SHP77 (cell line): ENCODE results near the gene PSRC1.

ENCODE experiments used
- DNase-seq, 2 experiments: peaks; one replicate each; lab custom pipeline; 2025; lab: John Stamatoyannopoulos, UW

Gene PSRC1

DNA sequence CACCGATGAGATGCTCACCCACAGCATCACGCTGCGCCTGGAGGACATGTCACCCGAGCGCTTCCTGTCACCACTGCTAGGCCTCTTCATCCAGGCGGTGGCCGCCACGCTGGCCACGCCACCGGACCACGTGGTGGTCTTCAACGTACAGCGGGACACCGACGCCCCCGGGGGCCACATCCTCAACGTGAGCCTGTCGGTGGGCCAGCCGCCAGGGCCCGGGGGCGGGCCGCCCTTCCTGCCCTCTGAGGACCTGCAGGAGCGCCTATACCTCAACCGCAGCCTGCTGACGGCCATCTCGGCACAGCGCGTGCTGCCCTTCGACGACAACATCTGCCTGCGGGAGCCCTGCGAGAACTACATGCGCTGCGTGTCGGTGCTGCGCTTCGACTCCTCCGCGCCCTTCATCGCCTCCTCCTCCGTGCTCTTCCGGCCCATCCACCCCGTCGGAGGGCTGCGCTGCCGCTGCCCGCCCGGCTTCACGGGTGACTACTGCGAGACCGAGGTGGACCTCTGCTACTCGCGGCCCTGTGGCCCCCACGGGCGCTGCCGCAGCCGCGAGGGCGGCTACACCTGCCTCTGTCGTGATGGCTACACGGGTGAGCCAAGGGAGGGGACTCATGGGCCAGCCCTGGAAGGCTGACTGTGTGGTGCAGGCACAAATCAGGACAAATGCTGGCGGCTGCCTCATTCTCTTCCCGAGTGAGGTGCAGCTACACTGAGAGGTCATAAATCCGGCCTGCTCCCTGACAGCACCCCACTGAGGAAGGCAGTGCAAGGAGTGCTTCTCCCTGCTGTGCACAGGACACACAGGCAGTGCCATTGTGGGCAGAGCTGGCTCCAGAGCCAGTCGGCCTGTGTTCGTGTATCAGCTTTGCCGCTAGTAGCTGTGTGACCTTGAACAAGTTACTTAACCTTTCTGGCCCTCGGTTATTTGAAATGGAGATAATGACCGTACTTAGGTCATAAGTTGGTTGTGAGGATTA lies 24.2 kb downstream of the PSRC1 start:
- no peak for DNase-seq

DNA sequence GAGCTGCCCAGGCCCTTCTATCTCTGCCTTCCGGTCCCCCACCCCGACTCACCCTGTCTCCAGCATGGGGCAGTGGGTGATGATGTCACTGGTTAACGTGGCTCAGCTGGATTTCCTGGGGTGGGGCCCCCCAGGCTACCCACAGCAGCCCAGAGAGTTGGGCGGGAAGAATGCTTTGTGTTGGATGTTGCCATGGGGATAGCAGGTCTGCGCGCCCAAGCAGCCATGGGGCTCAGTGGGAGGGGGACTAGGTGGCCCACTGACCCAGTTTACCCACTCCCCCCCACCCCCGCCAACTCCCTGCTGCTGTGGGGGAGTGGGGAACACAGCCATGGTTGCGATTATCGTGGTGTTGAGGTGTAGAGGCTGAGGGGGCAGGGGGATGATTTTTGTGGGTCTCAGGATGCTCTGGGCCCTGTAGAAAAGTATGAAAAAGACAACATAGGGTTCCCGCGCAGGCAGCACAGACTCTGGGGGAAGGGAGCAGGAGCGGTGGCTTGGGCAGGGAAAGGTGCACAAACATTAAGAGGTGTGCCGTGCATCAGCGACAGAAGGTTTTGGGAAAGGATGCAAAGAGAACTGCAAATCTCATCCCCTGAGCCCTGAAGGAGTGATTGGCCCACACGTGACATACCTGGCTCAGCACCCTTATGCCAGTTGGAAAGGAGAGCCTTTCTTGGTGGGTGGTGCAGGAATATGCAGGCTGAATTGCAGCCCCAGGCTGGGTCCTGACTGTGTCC lies 25.1 kb downstream of the PSRC1 start:
- DNase-seq: no peak

GRCh38 chr1:109256971-109257681 lies 25.8 kb downstream of the PSRC1 start:
- DNase-seq: no peak

DNA sequence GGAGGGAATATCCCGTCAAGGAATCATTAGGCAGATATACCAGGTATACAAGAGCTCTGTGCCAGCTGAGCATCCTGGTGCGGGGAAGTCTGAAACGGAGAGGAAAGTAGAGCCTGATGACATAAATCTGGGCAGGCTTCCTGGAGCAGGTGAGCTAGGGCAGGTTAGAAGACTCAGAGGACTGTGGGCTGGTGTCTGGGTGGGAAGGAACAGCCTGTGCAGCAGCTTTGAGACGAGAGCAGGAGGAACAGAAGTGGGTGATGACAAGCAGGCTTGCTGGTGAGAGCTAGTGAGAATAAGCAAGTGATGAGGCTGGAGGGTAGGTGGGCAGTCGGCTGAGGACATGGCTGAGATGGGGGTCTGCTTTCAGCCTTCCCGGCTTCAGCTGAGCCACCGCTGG lies 26.9 kb downstream of the PSRC1 start:
- DNase-seq: no peak

GRCh38 chr1:109255678-109256077 lies 27.3 kb downstream of the PSRC1 start:
- DNase-seq: no peak

- DNase-seq: peak in 1 of 2 experiments; percentile 12
Measured at GRCh38 chr1:109255097-109255651, 27.8 kb downstream of the PSRC1 start.

- DNase-seq: no peak
Measured at GRCh38 chr1:109254621-109255096, 28.3 kb downstream of the PSRC1 start.

DNA sequence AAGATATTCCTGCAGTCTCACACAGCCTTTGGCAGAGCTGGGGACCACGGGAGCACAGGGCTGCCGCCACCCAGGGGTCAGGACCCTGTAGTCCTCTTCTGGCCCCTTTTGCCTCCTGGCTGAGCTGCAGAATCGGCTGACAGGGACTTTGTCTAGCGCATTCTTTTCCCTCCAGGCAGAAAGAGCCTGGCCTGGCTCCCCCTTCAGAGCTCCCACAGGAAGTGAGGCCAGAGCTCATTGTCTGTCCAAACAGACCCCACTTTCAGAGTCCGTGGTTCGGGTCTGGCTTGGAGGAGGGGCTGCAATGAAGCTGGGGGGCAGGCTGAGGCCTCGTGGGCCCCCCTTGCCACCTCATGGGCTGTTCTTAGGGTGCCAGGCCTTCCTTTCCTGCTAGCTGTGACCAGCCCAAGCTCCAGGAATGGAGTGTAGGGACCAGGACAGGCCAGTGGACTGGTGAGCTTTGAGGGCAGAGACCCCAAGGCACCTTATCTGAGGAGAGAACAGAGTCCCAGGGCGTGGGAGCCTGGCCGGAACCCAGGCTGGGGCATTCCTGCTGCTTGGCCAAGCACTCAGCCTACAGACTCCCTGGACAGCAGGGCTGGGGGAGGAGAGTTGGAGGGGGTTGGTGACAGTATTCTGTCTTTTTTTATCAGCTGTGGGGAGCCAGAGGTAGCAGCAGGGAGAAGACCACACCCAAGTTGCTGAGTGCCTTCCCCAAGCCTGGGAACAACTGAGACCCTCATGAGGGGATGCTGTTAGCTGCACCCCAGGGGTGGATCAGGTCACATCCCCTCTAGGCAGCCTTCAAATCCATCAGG lies 28.9 kb downstream of the PSRC1 start:
- DNase-seq: no peak

DNA sequence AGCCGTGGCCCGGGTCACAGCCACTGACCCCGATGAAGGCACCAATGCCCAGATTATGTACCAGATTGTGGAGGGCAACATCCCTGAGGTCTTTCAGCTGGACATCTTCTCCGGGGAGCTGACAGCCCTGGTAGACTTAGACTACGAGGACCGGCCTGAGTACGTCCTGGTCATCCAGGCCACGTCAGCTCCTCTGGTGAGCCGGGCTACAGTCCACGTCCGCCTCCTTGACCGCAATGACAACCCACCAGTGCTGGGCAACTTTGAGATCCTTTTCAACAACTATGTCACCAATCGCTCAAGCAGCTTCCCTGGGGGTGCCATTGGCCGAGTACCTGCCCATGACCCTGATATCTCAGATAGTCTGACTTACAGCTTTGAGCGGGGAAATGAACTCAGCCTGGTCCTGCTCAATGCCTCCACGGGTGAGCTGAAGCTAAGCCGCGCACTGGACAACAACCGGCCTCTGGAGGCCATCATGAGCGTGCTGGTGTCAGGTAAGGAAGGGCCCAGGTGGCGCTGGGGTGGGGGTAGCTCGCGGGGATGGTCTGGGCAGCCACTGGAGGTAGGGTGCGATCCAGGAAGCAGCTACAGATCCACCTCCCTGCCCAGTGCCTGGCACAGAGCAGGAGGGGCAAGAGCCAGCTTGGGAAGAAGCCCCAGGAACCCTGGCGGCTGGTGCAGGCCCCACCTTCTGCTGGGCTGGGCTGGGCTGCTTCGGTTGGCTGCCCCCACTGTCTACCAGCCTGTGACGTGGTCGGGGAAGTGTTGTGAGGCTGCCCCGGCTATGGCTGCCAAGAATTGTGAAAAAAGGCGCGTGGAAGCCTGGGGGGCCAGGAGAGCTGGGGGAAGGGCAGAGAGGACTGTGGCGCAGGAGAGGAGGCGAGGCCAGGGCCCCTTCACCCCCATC lies 29.8 kb downstream of the PSRC1 start:
- no peak for DNase-seq

- DNase-seq: no peak
Measured at GRCh38 chr1:109252167-109252892, 30.6 kb downstream of the PSRC1 start.

DNA sequence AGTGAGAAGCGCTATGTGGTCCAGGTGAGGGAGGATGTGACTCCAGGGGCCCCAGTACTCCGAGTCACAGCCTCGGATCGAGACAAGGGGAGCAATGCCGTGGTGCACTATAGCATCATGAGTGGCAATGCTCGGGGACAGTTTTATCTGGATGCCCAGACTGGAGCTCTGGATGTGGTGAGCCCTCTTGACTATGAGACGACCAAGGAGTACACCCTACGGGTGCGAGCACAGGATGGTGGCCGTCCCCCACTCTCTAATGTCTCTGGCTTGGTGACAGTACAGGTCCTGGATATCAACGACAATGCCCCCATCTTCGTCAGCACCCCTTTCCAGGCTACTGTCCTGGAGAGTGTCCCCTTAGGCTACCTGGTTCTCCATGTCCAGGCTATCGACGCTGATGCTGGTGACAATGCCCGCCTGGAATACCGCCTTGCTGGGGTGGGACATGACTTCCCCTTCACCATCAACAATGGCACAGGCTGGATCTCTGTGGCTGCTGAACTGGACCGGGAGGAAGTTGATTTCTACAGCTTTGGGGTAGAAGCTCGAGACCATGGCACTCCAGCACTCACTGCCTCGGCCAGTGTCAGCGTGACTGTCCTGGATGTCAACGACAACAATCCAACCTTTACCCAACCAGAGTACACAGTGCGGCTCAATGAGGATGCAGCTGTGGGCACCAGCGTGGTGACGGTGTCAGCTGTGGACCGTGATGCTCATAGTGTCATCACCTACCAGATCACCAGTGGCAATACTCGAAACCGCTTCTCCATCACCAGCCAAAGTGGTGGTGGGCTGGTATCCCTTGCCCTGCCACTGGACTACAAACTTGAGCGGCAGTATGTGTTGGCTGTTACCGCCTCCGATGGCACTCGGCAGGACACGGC lies 31.4 kb downstream of the PSRC1 start:
- DNase-seq: no peak

DNA sequence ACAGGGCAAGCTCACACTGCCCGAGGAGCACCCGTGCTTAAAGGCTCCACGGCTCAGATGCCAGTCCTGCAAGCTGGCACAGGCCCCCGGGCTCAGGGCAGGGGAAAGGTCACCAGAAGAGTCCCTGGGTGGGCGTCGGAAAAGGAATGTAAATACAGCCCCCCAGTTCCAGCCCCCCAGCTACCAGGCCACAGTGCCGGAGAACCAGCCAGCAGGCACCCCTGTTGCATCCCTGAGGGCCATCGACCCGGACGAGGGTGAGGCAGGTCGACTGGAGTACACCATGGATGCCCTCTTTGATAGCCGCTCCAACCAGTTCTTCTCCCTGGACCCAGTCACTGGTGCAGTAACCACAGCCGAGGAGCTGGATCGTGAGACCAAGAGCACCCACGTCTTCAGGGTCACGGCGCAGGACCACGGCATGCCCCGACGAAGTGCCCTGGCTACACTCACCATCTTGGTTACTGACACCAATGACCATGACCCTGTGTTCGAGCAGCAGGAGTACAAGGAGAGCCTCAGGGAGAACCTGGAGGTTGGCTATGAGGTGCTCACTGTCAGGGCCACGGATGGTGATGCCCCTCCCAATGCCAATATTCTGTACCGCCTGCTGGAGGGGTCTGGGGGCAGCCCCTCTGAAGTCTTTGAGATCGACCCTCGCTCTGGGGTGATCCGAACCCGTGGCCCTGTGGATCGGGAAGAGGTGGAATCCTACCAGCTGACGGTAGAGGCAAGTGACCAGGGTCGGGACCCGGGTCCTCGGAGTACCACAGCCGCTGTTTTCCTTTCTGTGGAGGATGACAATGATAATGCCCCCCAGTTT lies 32.3 kb downstream of the PSRC1 start:
- no peak for DNase-seq

- no peak for DNase-seq
Measured at GRCh38 chr1:109249654-109250401, 33.1 kb downstream of the PSRC1 start.

GRCh38 chr1:109248797-109249629 lies 33.9 kb downstream of the PSRC1 start, which contains the start of gene CELSR2:
Gene CELSR2 (plus strand): TSS chr1:109249539. CDS start chr1:109250080, 541 bp downstream.
- DNase-seq: peak; percentile 56 to 72

- DNase-seq: no peak
Measured at GRCh38 chr1:109248444-109248796, 34.5 kb downstream of the PSRC1 start.
